SK-N-SH (cell line): Measurements from ENCODE around the gene PPARD. TPM values are rescaled to one million over a fixed set of nuclear protein-coding genes. Genes with fewer than 3 reads are reported as not detected.

Experiments used
- CTCF ChIA-PET: fragments of 300-600, 350-600 bp; formaldehyde crosslinking; extraction: SDS; loops from one replicate; lab custom pipeline; 2021; lab: Yijun Ruan, JAX
- POLR2A ChIA-PET: fragments of 350-600 bp; sonication (Branson Sonifier 250); formaldehyde crosslinking; extraction: SDS; loops from one replicate; lab custom pipeline; 2020; ENCODE audit warnings: antibody characterized with exemption, inconsistent platforms; lab: Yijun Ruan, JAX
- DNase-seq: peaks from one replicate; pipeline ENCODE4 v3.0.0; 2012
- H2AFZ ChIP-seq: fragments of 200-600 bp; sonication (generic); 2 replicates; pipeline ENCODE4 v1.8.1; 2016; ENCODE audit warnings: antibody characterized with exemption, mild to moderate bottlenecking, low read depth
- H3F3A ChIP-seq: fragments of 200-600 bp; sonication (generic); replicated peaks from 2 replicates; pipeline ENCODE3; 2016; ENCODE audit warnings: antibody characterized with exemption, mild to moderate bottlenecking; ENCODE audit not compliant: insufficient read depth
- H3K27ac ChIP-seq, 2 experiments: fragments of 200-500 bp in 1 of 2; fragments of 200-600 bp in 1 of 2; sonication (Bioruptor generic) in 1 of 2; sonication (generic), shearing (Covaris generic) in 1 of 2; 2 replicates each; pipeline versions ENCODE4 v1.5.1 to v1.6.1; 2014 to 2016; ENCODE audit warnings: low read depth in 2 of 2, inconsistent platforms in 1 of 2, low read length in 1 of 2, mild to moderate bottlenecking in 1 of 2, mixed read lengths in 1 of 2
- H3K27me3 ChIP-seq: fragments of 200-600 bp; sonication (generic), shearing (Covaris generic); 2 replicates; pipeline ENCODE4 v1.6.1; 2016; ENCODE audit warnings: mixed run types; ENCODE audit not compliant: insufficient read depth
- H3K36me3 ChIP-seq, 2 experiments: fragments of 200-500 bp in 1 of 2; fragments of 200-600 bp in 1 of 2; sonication (Bioruptor generic) in 1 of 2; sonication (generic) in 1 of 2; replicated peaks in 1 of 2; 2 replicates each; pipeline versions ENCODE3 to v1.5.1; 2014 to 2016; ENCODE audit warnings: low read length in 1 of 2, mild to moderate bottlenecking in 1 of 2; ENCODE audit not compliant: insufficient read depth in 2 of 2, control insufficient read depth in 1 of 2
- H3K4me1 ChIP-seq, 2 experiments: fragments of 200-500 bp in 1 of 2; fragments of 200-600 bp in 1 of 2; sonication (Bioruptor generic) in 1 of 2; sonication (generic), shearing (Covaris generic) in 1 of 2; 2 replicates each; pipeline versions ENCODE4 v1.5.1 to v1.6.1; 2014 to 2016; ENCODE audit warnings: low read depth in 1 of 2, low read length in 1 of 2, mixed run types in 1 of 2; ENCODE audit not compliant: insufficient read depth in 2 of 2, control insufficient read depth in 1 of 2
- H3K4me2 ChIP-seq: fragments of 200-600 bp; sonication (generic), shearing (Covaris generic); 2 replicates; pipeline ENCODE4 v1.6.1; 2017; ENCODE audit warnings: mixed run types
- H3K4me3 ChIP-seq, 2 experiments: fragments of 200-500 bp in 1 of 2; fragments of 200-600 bp in 1 of 2; sonication (Bioruptor generic) in 1 of 2; sonication (generic), shearing (Covaris generic) in 1 of 2; 2 replicates each; pipeline versions ENCODE4 v1.5.1 to v1.8.1; 2014 to 2016; ENCODE audit warnings: low read depth in 2 of 2, inconsistent platforms in 1 of 2, low read length in 1 of 2, mild to moderate bottlenecking in 1 of 2, mixed read lengths in 1 of 2, moderate library complexity in 1 of 2
- H3K79me2 ChIP-seq: fragments of 200-600 bp; sonication (generic); 2 replicates; pipeline ENCODE4 v1.8.1; 2017; ENCODE audit warnings: mild to moderate bottlenecking; ENCODE audit not compliant: insufficient read depth
- H3K9ac ChIP-seq: fragments of 200-600 bp; sonication (generic); 2 replicates; pipeline ENCODE4 v1.6.1; 2017; ENCODE audit warnings: mixed run types
- H3K9me2 ChIP-seq: fragments of 200-600 bp; sonication (generic); 2 replicates; pipeline ENCODE4 v1.6.1; 2017; ENCODE audit warnings: mixed run types
- H3K9me3 ChIP-seq: fragments of 200-600 bp; sonication (generic); 2 replicates; pipeline ENCODE4 v1.6.1; 2017; ENCODE audit warnings: mixed run types, mild to moderate bottlenecking, moderate library complexity
- H4K20me1 ChIP-seq: fragments of 200-600 bp; sonication (generic); 2 replicates; pipeline ENCODE4 v1.6.1; 2017; ENCODE audit warnings: mild to moderate bottlenecking, mixed run types; ENCODE audit not compliant: insufficient read depth
- JUND ChIP-seq: IDR thresholded peaks from 2 replicates; pipeline ENCODE4 v1.4.0; 2012
- POLR2AphosphoS5 ChIP-seq: IDR thresholded peaks from 2 replicates; pipeline ENCODE4 v1.6.1; 2012; ENCODE audit warnings: low read depth, low read length
- RAD21 ChIP-seq: IDR thresholded peaks from 2 replicates; pipeline ENCODE4 v1.6.1; 2012; ENCODE audit warnings: mild to moderate bottlenecking, low read length
- RXRA ChIP-seq: IDR thresholded peaks from 2 replicates; pipeline ENCODE4 v1.4.0; 2012; ENCODE audit warnings: low read depth, mild to moderate bottlenecking, borderline replicate concordance
- SMC3 ChIP-seq: IDR thresholded peaks from 2 replicates; pipeline ENCODE4 v1.6.1; 2012; ENCODE audit warnings: low read depth, low read length, improper control_type of control experiment
- YY1 ChIP-seq: IDR thresholded peaks from 2 replicates; pipeline ENCODE4 v1.4.0; 2012; ENCODE audit warnings: low read depth, mild to moderate bottlenecking
- WGBS: methylation state at CpG from one replicate; pipeline ENCODE4 v1.1.6; 2017; ENCODE audit warnings: low lambda C conversion rate; 5-methylcytosine and 5-hydroxymethylcytosine counted together
- polyA plus RNA-seq, 3 experiments: library from polyadenylated mRNA; depleted of rRNA; stranded (reverse); fragments of >200 nt; gene quantifications; 2 replicates each; pipeline ENCODE4 v1.2.3, GENCODE V29; 2012
- TF ChIP-seq, protein P1 (sequence below): IDR thresholded peaks from 2 replicates; pipeline ENCODE4 v1.4.0; 2012; ENCODE audit warnings: low read depth, borderline replicate concordance
- TF ChIP-seq, protein P2 (sequence below): IDR thresholded peaks from 2 replicates; pipeline ENCODE4 v1.4.0; 2012; ENCODE audit warnings: low read depth, borderline replicate concordance

The PPARD gene
- polyA plus RNA-seq, 1 of the 3 experiments (the other 2 are of a cell fraction): 13.3 TPM

DNA sequence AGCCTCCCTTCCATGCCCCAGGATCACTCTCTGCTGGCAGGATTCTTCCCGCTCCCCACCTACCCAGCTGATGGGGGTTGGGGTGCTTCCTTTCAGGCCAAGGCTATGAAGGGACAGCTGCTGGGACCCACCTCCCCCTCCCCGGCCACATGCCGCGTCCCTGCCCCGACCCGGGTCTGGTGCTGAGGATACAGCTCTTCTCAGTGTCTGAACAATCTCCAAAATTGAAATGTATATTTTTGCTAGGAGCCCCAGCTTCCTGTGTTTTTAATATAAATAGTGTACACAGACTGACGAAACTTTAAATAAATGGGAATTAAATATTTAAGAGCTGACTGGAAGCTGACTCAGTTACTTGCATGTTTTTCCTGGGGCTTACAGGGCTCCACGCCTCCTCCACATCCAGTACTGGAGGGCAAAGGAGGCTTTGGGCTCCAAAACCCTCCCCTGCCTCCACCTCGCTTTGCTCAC is 85.5 kb downstream of the PPARD start:
- Histone ChIP-seq H3K4me1 (peaks cover 0 to 21% of the 10 kb centered on the region in 2 experiments; a peak in 1 of 4 replicates), H3K4me2 (0 out of 2 replicates have a peak overlapping the region, but pooled peaks have one; percentile 44), H3K79me2 (no peaks in the 10 kb centered on the region), H3K36me3 (peaks cover 9 to 13% of the 10 kb centered on the region in 2 experiments), H3K9me3 (peaks cover 11% of the 10 kb centered on the region; the same call in 1 of the 2 replicates), H4K20me1 (no peaks in the 10 kb centered on the region), H3K9me2 (no peaks in the 10 kb centered on the region)
- CTCF ChIA-PET: interaction anchor here (1.8 to 2.0 kb wide), 2 partner anchors 9 to 86 kb away, joined by 5 to 11 read pairs; partner anchors contain the start of gene PPARD
- no peak for DNase-seq
- TF ChIP-seq, protein P1, sequence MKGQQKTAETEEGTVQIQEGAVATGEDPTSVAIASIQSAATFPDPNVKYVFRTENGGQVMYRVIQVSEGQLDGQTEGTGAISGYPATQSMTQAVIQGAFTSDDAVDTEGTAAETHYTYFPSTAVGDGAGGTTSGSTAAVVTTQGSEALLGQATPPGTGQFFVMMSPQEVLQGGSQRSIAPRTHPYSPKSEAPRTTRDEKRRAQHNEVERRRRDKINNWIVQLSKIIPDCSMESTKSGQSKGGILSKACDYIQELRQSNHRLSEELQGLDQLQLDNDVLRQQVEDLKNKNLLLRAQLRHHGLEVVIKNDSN: no peak
- TF ChIP-seq, all 33 proteins: peak for 0
- H3K27me3 ChIP-seq: no peaks in the 10 kb centered on the region
- peak overlapping the region in 1 of 2 experiments; percentile 66; a peak in 2 of 4 replicates for H3K27ac ChIP-seq
- WGBS: 91% methylated on average over 8 of the region's 9 CpGs
- no peak overlapping the region for H2AFZ ChIP-seq
- POLR2A ChIA-PET: no interaction called here
- H3K9ac ChIP-seq: no peak overlapping the region
- H3F3A ChIP-seq: no peaks in the 10 kb centered on the region
- H3K4me3 ChIP-seq: no peak overlapping the region

DNA sequence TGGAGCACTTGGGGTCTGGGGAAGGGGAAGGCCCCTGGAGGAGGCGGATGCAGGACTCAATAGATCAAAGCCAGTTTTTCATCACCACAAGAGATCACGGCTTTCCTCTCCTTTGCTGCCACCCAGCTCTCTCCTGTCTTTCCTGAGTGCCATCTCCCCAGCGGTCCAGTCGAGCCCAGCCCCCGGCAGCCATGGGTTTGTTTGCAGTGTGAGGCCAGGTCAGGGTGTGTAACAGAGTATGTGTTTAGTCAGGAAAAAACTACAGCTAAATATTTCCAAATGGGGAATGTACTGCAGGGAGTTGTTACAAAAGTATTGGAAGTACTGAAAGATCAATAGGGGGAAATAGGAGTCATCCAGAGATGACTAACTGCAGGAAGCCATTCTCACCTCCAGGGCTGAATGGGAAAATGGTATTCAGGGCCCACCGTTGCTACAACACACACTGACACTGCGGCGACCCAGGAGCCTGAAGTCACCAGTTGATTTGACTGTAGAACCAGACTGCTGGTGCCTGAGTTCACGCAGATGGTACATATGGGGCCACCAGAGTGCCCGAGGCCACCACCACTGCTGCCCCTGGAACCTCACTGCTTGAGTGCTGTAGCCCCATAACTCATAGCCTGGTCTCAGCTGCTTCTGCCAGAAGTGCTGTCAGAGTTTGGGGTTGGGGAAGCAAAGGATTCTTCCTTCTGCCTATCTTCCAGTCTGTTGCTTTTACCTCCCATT is 86.2 kb downstream of the PPARD start:
- no peak overlapping the region for H3K4me3 ChIP-seq

DNA sequence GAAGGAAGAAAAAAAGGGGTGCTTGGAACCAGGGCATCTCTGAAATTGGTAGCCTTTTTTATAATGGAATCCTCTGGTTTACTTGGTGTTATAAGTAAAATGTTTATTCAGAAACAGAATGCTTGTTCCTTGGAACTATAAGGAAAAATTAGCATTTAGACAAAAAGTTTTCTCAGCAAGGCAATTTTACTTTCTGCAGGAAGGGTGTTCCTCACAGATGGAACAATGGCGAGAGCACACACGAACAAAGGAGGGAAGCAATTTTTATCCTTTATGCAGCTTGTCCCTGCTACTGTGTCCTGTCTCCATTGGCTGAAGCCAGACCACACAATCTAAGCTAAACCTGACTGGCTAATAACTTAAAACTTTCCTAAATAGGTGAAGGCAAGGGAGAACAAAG is 87.1 kb downstream of the PPARD start:
- no peak overlapping the region for H3K27ac ChIP-seq
- POLR2A ChIA-PET: no interaction called here

More for the DNA sequence above, 86.2 kb downstream of the PPARD start:
- no peaks in the 10 kb centered on the region for H4K20me1 ChIP-seq
- no peak for DNase-seq
- H3K27me3 ChIP-seq: no peaks in the 10 kb centered on the region
- TF ChIP-seq YY1 (no peak), POLR2AphosphoS5 (no peak), SMC3 (no peak)
- TF ChIP-seq, protein P1: no peak
- H3K9ac ChIP-seq: peak overlapping the region; percentile 21; the same call in 1 of the 2 replicates
- no peaks in the 10 kb centered on the region for H3K79me2 ChIP-seq
- 90% methylated on average over 7 of the region's 10 CpGs for WGBS
- no peaks in the 10 kb centered on the region for H3F3A ChIP-seq
- H3K4me1 ChIP-seq: peaks cover 0 to 21% of the 10 kb centered on the region in 2 experiments; a peak in 1 of 4 replicates
- H3K9me3 ChIP-seq: peaks cover 11% of the 10 kb centered on the region; the same call in 1 of the 2 replicates
- H3K9me2 ChIP-seq: no peaks in the 10 kb centered on the region
- H3K4me2 ChIP-seq: 0 out of 2 replicates have a peak overlapping the region, but pooled peaks have one; percentile 44
- ChIA-PET CTCF (interaction anchor here (1.2 to 2.0 kb wide), 3 partner anchors 10 to 86 kb away, joined by 3 to 11 read pairs (median 5); partner anchors contain the start of gene PPARD), POLR2A (no interaction called here)
- peaks cover 9 to 13% of the 10 kb centered on the region in 2 experiments for H3K36me3 ChIP-seq
- H2AFZ ChIP-seq: no peak overlapping the region
- H3K27ac ChIP-seq: peak overlapping the region in 1 of 2 experiments; percentile 66; a peak in 1 of 4 replicates

More for the DNA sequence above, 87.1 kb downstream of the PPARD start:
- CTCF ChIA-PET: interaction anchor here (0.8 to 1.2 kb wide), 2 partner anchors 11 to 27 kb away, joined by 3 read pairs; no protein-coding TSS in a partner anchor
- Histone ChIP-seq H4K20me1 (no peaks in the 10 kb centered on the region), H3K79me2 (no peaks in the 10 kb centered on the region), H3K9ac (no peak overlapping the region), H3K36me3 (peaks cover 6 to 13% of the 10 kb centered on the region in 2 experiments), H3K4me1 (peaks cover 0 to 21% of the 10 kb centered on the region in 2 experiments; a peak in 1 of 4 replicates), H3K27me3 (no peaks in the 10 kb centered on the region), H3F3A (no peaks in the 10 kb centered on the region), H3K4me3 (no peak overlapping the region), H3K4me2 (no peak overlapping the region), H3K9me2 (no peaks in the 10 kb centered on the region), H2AFZ (no peak overlapping the region), H3K9me3 (peaks cover 11% of the 10 kb centered on the region; the same call in 1 of the 2 replicates)
- TF ChIP-seq, protein P2, sequence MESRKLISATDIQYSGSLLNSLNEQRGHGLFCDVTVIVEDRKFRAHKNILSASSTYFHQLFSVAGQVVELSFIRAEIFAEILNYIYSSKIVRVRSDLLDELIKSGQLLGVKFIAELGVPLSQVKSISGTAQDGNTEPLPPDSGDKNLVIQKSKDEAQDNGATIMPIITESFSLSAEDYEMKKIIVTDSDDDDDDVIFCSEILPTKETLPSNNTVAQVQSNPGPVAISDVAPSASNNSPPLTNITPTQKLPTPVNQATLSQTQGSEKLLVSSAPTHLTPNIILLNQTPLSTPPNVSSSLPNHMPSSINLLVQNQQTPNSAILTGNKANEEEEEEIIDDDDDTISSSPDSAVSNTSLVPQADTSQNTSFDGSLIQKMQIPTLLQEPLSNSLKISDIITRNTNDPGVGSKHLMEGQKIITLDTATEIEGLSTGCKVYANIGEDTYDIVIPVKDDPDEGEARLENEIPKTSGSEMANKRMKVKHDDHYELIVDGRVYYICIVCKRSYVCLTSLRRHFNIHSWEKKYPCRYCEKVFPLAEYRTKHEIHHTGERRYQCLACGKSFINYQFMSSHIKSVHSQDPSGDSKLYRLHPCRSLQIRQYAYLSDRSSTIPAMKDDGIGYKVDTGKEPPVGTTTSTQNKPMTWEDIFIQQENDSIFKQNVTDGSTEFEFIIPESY: no peak
- TF ChIP-seq RAD21 (no peak), JUND (no peak), RXRA (no peak)
- WGBS: 100% methylated on average over 2 of the region's 2 CpGs
- no peak for DNase-seq
